IMR-90 (cell line): Measurements from ENCODE around the gene RB1. TPM values are rescaled to one million over a fixed set of nuclear protein-coding genes. Genes with fewer than 3 reads are reported as not detected.

ENCODE experiments used
- ATAC-seq: fragments of 200-7000 bp; cut with Tn5 transposase; 2 replicates; pipeline ENCODE4 v1.9.1; 2020; ENCODE audit warnings: low read depth, mild to moderate bottlenecking, moderate library complexity
- BruUV-seq: library from RNA; stranded (reverse); fragments of 400-500 nt; replicated peaks from 2 replicates; lab custom pipeline; 2021; lab: Mats Ljungman, UMichigan
- CTCF ChIA-PET: fragments of 300-600 bp; formaldehyde crosslinking; extraction: SDS; loops from one replicate; lab custom pipeline; 2021; ENCODE audit warnings: antibody characterized with exemption; lab: Yijun Ruan, JAX
- POLR2A ChIA-PET: fragments of 300-600 bp; sonication (Branson Sonifier 250); formaldehyde crosslinking; loops from one replicate; lab custom pipeline; 2022; ENCODE audit warnings: antibody characterized with exemption; ENCODE audit not compliant: unreplicated experiment; lab: Charles Lee
- DNase-seq: peaks from one replicate; pipeline ENCODE4 v3.0.0; 2013
- H2AFZ ChIP-seq: replicated peaks from 2 replicates; pipeline ENCODE3; 2013; ENCODE audit warnings: low read length, mild to moderate bottlenecking; ENCODE audit not compliant: poor library complexity
- H2AK5ac ChIP-seq: 2 replicates; pipeline ENCODE4 v1.6.1; 2013; ENCODE audit warnings: low read depth, low read length, inconsistent platforms
- H2AK9ac ChIP-seq: replicated peaks from 2 replicates; pipeline ENCODE3; 2013; ENCODE audit warnings: mild to moderate bottlenecking, low read depth, low read length, moderate library complexity; ENCODE audit not compliant: poor library complexity
- H2BK120ac ChIP-seq: 2 replicates; pipeline ENCODE4 v1.6.1; 2013; ENCODE audit warnings: low read depth, low read length, inconsistent platforms
- H2BK15ac ChIP-seq: 3 replicates; pipeline ENCODE4 v1.6.1; 2013; ENCODE audit warnings: low read depth, low read length, inconsistent platforms
- H2BK20ac ChIP-seq: 2 replicates; pipeline ENCODE4 v1.6.1; 2013; ENCODE audit warnings: low read depth, mild to moderate bottlenecking, inconsistent platforms, low read length, moderate library complexity
- H2BK5ac ChIP-seq: 2 replicates; pipeline ENCODE4 v1.6.1; 2013; ENCODE audit warnings: mild to moderate bottlenecking, low read depth, low read length, inconsistent platforms; ENCODE audit not compliant: poor library complexity, severe bottlenecking
- H3K14ac ChIP-seq: replicated peaks from 2 replicates; pipeline ENCODE4 v1.6.1; 2013; ENCODE audit warnings: low read depth, low read length, inconsistent platforms
- H3K18ac ChIP-seq: 2 replicates; pipeline ENCODE4 v1.6.1; 2013; ENCODE audit warnings: low read depth, low read length, control low read depth
- H3K23ac ChIP-seq: 2 replicates; pipeline ENCODE4 v1.6.1; 2013; ENCODE audit warnings: low read depth, low read length, inconsistent platforms
- H3K27ac ChIP-seq: 2 replicates; pipeline ENCODE4 v1.5.1; 2013; ENCODE audit warnings: mild to moderate bottlenecking, control low read depth, low read length; ENCODE audit not compliant: insufficient read depth
- H3K27me3 ChIP-seq: 2 replicates; pipeline ENCODE4 v1.6.1; 2013; ENCODE audit warnings: low read length; ENCODE audit not compliant: control insufficient read depth, insufficient read depth
- H3K36me3 ChIP-seq: 2 replicates; pipeline ENCODE4 v1.6.1; 2013; ENCODE audit warnings: low read length, mixed read lengths; ENCODE audit not compliant: control insufficient read depth, insufficient read depth
- H3K4ac ChIP-seq: 2 replicates; pipeline ENCODE4 v1.6.1; 2013; ENCODE audit warnings: low read depth, low read length, inconsistent platforms
- H3K4me1 ChIP-seq: 2 replicates; pipeline ENCODE4 v1.6.1; 2013; ENCODE audit warnings: low read length, mixed read lengths; ENCODE audit not compliant: control insufficient read depth, insufficient read depth
- H3K4me2 ChIP-seq: 2 replicates; pipeline ENCODE4 v1.6.1; 2013; ENCODE audit warnings: low read depth, mild to moderate bottlenecking, control low read depth, low read length, moderate library complexity
- H3K4me3 ChIP-seq: 2 replicates; pipeline ENCODE4 v1.5.1; 2013; ENCODE audit warnings: low read depth, mild to moderate bottlenecking, control low read depth, low read length, moderate library complexity; ENCODE audit not compliant: insufficient read depth
- H3K56ac ChIP-seq: 2 replicates; pipeline ENCODE4 v1.6.1; 2013; ENCODE audit warnings: low read length, inconsistent platforms; ENCODE audit not compliant: insufficient read depth; ENCODE audit errors: extremely low read depth
- H3K79me1 ChIP-seq, 2 experiments: 2 replicates each; pipeline ENCODE4 v1.6.1; 2013; ENCODE audit warnings: low read length in 2 of 2, inconsistent platforms in 1 of 2, low read depth in 1 of 2
- H3K9ac ChIP-seq: 2 replicates; pipeline ENCODE4 v1.6.1; 2013; ENCODE audit warnings: low read depth, low read length, control low read depth
- H3K9me1 ChIP-seq: 2 replicates; pipeline ENCODE4 v1.6.1; 2013; ENCODE audit warnings: low read length, inconsistent platforms; ENCODE audit not compliant: insufficient read depth
- H3K9me3 ChIP-seq: 2 replicates; pipeline ENCODE4 v1.6.1; 2013; ENCODE audit warnings: low read length; ENCODE audit not compliant: control insufficient read depth, insufficient read depth
- H4K20me1 ChIP-seq: 2 replicates; pipeline ENCODE4 v1.6.1; 2013; ENCODE audit warnings: low read length, inconsistent platforms; ENCODE audit not compliant: insufficient read depth
- H4K5ac ChIP-seq: 2 replicates; pipeline ENCODE4 v1.6.1; 2013; ENCODE audit warnings: mild to moderate bottlenecking, low read depth, low read length, control low read depth
- H4K8ac ChIP-seq, 2 experiments: 2 replicates each; pipeline ENCODE4 v1.6.1; 2013; ENCODE audit warnings: low read depth in 2 of 2, low read length in 2 of 2, control low read depth in 1 of 2, inconsistent platforms in 1 of 2
- H4K91ac ChIP-seq: 2 replicates; pipeline ENCODE4 v1.6.1; 2013; ENCODE audit warnings: low read depth, low read length, inconsistent platforms; ENCODE audit not compliant: insufficient read depth
- BHLHE40 ChIP-seq: fragments of 150-350 bp; IDR thresholded peaks from 2 replicates; pipeline ENCODE4 v1.6.1; 2016; ENCODE audit warnings: mild to moderate bottlenecking, low read depth, low read length
- CEBPB ChIP-seq: IDR thresholded peaks from 2 replicates; pipeline ENCODE4 v1.6.1; 2012; ENCODE audit warnings: low read depth, low read length, improper control_type of control experiment
- CHD1 ChIP-seq: IDR thresholded peaks from 2 replicates; pipeline ENCODE4 v1.6.1; 2012; ENCODE audit warnings: low read depth, low read length, improper control_type of control experiment
- FOS ChIP-seq: fragments of 150-350 bp; IDR thresholded peaks from 2 replicates; pipeline ENCODE4 v1.6.1; 2016; ENCODE audit warnings: low read depth, low read length
- MAFK ChIP-seq: IDR thresholded peaks from 2 replicates; pipeline ENCODE4 v1.6.1; 2012; ENCODE audit warnings: low read depth, low read length, improper control_type of control experiment
- MAZ ChIP-seq: IDR thresholded peaks from 2 replicates; pipeline ENCODE4 v1.6.1; 2012; ENCODE audit warnings: low read depth, mild to moderate bottlenecking, low read length, improper control_type of control experiment, moderate library complexity, borderline replicate concordance
- MXI1 ChIP-seq: IDR thresholded peaks from 2 replicates; pipeline ENCODE4 v1.6.1; 2012; ENCODE audit warnings: low read depth, mild to moderate bottlenecking, low read length, moderate library complexity, borderline replicate concordance
- NFE2L2 ChIP-seq: fragments of 150-350 bp; IDR thresholded peaks from 2 replicates; pipeline ENCODE4 v1.6.1; 2016; ENCODE audit warnings: low read depth, mild to moderate bottlenecking, low read length
- POLR2A ChIP-seq: IDR thresholded peaks from 2 replicates; pipeline ENCODE4 v1.6.1; 2012; ENCODE audit warnings: mild to moderate bottlenecking, low read depth, low read length
- RAD21 ChIP-seq: IDR thresholded peaks from 2 replicates; pipeline ENCODE4 v1.6.1; 2012; ENCODE audit warnings: low read length, improper control_type of control experiment
- RCOR1 ChIP-seq: IDR thresholded peaks from 2 replicates; pipeline ENCODE4 v1.6.1; 2012; ENCODE audit warnings: mild to moderate bottlenecking, low read length, improper control_type of control experiment; ENCODE audit not compliant: insufficient replicate concordance
- RFX5 ChIP-seq: IDR thresholded peaks from 2 replicates; pipeline ENCODE4 v1.8.0; 2012; ENCODE audit warnings: low read depth, mild to moderate bottlenecking, low read length, moderate library complexity
- SMC3 ChIP-seq: fragments of 150-350 bp; IDR thresholded peaks from 2 replicates; pipeline ENCODE4 v1.6.1; 2016; ENCODE audit warnings: low read depth, mild to moderate bottlenecking, antibody characterized with exemption, low read length, moderate library complexity
- USF2 ChIP-seq: fragments of 150-350 bp; IDR thresholded peaks from 2 replicates; pipeline ENCODE4 v1.6.1; 2017; ENCODE audit warnings: mild to moderate bottlenecking, antibody characterized with exemption, low read length, low read depth
- WGBS, 2 experiments: methylation state at CpG; one replicate each; pipeline versions ENCODE4 v1.1.5 to v1.1.7; 2013; ENCODE audit warnings: missing lambda C conversion rate in 2 of 2; ENCODE audit not compliant: insufficient read length in 1 of 2; ENCODE audit errors: extremely low coverage in 2 of 2; 5-methylcytosine and 5-hydroxymethylcytosine counted together
- dilution Hi-C: fragments of 300-500 bp; cut with HindIII; formaldehyde crosslinking; loops from one replicate; pipeline ENCODE4 v1.14.3; 2018; ENCODE audit warnings: low sequenced_read_pairs; ENCODE audit not compliant: unreplicated experiment
- in situ Hi-C: fragments of 300-500 bp; cut with MboI; formaldehyde crosslinking; loops from 3 replicates; pipeline ENCODE4 v1.14.3; 2019; ENCODE audit warnings: low sequenced_read_pairs, inconsistent platforms, mixed read lengths
- intact Hi-C: fragments of 100-400 bp; cut with micrococcal nuclease; formaldehyde crosslinking; loops from 2 replicates; pipeline ENCODE4 v1.10.0; 2022
- polyA plus RNA-seq, 3 experiments: library from polyadenylated mRNA; depleted of rRNA; stranded (reverse); fragments of >200 nt; gene quantifications; 2 replicates each; pipeline ENCODE4 v1.2.3, GENCODE V29; 2012; ENCODE audit warnings: low replicate concordance in 1 of 3
- total RNA-seq: library from RNA; depleted of rRNA; stranded (reverse); fragments of >200 nt; gene quantifications from 2 replicates; pipeline ENCODE4 v1.2.3, GENCODE V29; 2012

RB1 gene
- total and polyA plus RNA-seq, 2 of the 4 experiments (the other 2 are of a cell fraction) = 11.4 to 15.4 TPM

GRCh38 chr13:48386816-48387215, 83.3 kb downstream of the RB1 start:
- H4K91ac ChIP-seq = no peak overlapping the region
- no CpG with 5 or more reads among the region's 8 CpGs for WGBS, 2 experiments
- no peak overlapping the region for H3K23ac ChIP-seq
- H3K27me3 ChIP-seq = no peaks in the 10 kb centered on the region
- H4K8ac ChIP-seq = no peak overlapping the region
- H3K56ac ChIP-seq = no peak overlapping the region
- no peak overlapping the region for H4K5ac ChIP-seq
- no peak for DNase-seq
- no peak overlapping the region for H2BK120ac ChIP-seq
- no peak for TF ChIP-seq MAZ
- TF ChIP-seq MAFK = no peak
- no peak for TF ChIP-seq USF2
- no peak for TF ChIP-seq NFE2L2
- TF ChIP-seq RAD21 = no peak
- no peak for TF ChIP-seq CEBPB
- TF ChIP-seq POLR2A = no peak
- TF ChIP-seq MXI1 = no peak
- no peak for TF ChIP-seq BHLHE40
- TF ChIP-seq SMC3 = no peak
- TF ChIP-seq RCOR1 = no peak
- TF ChIP-seq FOS = no peak
- TF ChIP-seq RFX5 = no peak
- no peak for TF ChIP-seq CHD1
- H3K4me1 ChIP-seq = no peaks in the 10 kb centered on the region
- intact Hi-C loops = no loop called here
- no peak overlapping the region for H2AFZ ChIP-seq
- CTCF ChIA-PET = interaction anchor here (0.7 kb wide), 1 partner anchor 29 kb away, joined by 3 read pairs; no protein-coding TSS in a partner anchor
- no peak overlapping the region for H2AK5ac ChIP-seq
- H2AK9ac ChIP-seq = no peak overlapping the region
- no peaks in the 10 kb centered on the region for H4K20me1 ChIP-seq
- no peak overlapping the region for H3K4ac ChIP-seq
- H3K79me1 ChIP-seq = peaks cover 3 to 5% of the 10 kb centered on the region in 2 experiments; a peak in 2 of 4 replicates
- H3K4me2 ChIP-seq = no peak overlapping the region
- BruUV-seq = no TSS peak
- H2BK15ac ChIP-seq = no peak overlapping the region
- in situ Hi-C loops = no loop called here
- no peak overlapping the region for H3K27ac ChIP-seq
- H3K9me3 ChIP-seq = peaks cover 2% of the 10 kb centered on the region; the same call in 1 of the 2 replicates
- H3K9me1 ChIP-seq = no peaks in the 10 kb centered on the region; the same call in 1 of the 2 replicates
- H2BK20ac ChIP-seq = no peak overlapping the region
- no peaks in the 10 kb centered on the region for H3K36me3 ChIP-seq
- no peak overlapping the region for H3K18ac ChIP-seq
- H3K14ac ChIP-seq = no peak overlapping the region
- POLR2A ChIA-PET = no interaction called here
- dilution Hi-C loops = no loop called here
- H2BK5ac ChIP-seq = no peak overlapping the region
- no peak for ATAC-seq
- no peak overlapping the region for H3K4me3 ChIP-seq
- no peak overlapping the region for H3K9ac ChIP-seq
